Measurements from ENCODE around the gene SUPT20H. TPM values are rescaled to one million over a fixed set of nuclear protein-coding genes. Genes with fewer than 3 reads are reported as not detected.
A peak's percentile ranks its signal among the peaks of the same experiment; 100 is the strongest.

Gene SUPT20H
- total and polyA plus RNA-seq, 2 of the 13 experiments (the other 11 are each of a cell fraction or from before 2014, with no cell fraction given), result 35.0 to 63.6 TPM

DNA sequence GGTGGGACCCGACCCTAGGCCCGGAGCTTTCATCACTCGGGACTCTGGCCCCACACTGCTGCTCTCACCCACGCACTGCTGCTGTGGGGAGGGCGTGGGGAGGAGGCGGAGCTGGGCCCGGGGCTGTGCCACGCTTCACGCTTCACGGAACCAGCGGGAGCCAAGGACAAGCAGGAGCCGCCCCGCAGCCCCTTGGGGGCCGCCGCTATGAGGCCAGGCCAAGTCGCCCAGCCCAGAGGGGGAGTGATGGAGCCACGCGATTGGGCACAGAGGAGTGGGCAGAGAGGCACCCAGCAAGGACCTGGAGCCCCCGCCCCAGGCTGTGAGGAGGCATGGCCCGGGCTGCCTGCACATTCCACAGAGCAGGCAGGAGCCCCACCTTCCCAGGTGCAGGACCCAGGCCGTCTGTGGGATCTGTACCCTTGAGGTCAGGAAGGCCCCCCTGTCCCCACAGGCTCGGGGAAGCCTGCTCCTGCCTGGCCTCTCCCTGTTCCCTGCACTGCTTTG lies 10.2 kb upstream of the SUPT20H start:
- ATAC-seq (peak; percentile 79), DNase-seq (ENCODE audit: low spot score) (no peak), FAIRE-seq (no peak)
- BruUV-seq (replicated peaks), result no TSS peak
- Histone ChIP-seq H3K36me3 (replicated peaks in 1 of 2; ENCODE audit: control insufficient read depth in 1 of 2, insufficient read depth in 2 of 2, low read length in 2 of 2) (no peaks in the 10 kb centered on the region), H3K9ac (ENCODE audit: insufficient read depth, low read depth, low read length) (peak overlapping the region; percentile 26; the same call in 1 of the 2 replicates), H2AFZ (ENCODE audit: low read length) (no peak overlapping the region), H3K4me1 (ENCODE audit: insufficient read depth, low read length) (peaks cover 15% of the 10 kb centered on the region), H3K4me2 (ENCODE audit: low read depth, low read length) (peak overlapping the region; percentile 80), H3K27ac (ENCODE audit: extremely low read length, insufficient read depth, low read length) (no peak overlapping the region), H3K4me3 (replicated peaks in 1 of 3; ENCODE audit: insufficient read depth in 1 of 3, low read depth in 2 of 3, low read length in 3 of 3) (peak overlapping the region; percentile 35 to 72 (median 41)), H3K27me3 (ENCODE audit: control insufficient read depth in 1 of 2, insufficient read depth in 2 of 2, low read length in 2 of 2) (peaks cover 0 to 11% of the 10 kb centered on the region in 2 experiments; a peak in 1 of 5 replicates), H3K79me2 (ENCODE audit: insufficient read depth, low read length) (no peaks in the 10 kb centered on the region), H3K9me3 (ENCODE audit: low read length) (no peaks in the 10 kb centered on the region), H4K20me1 (ENCODE audit: insufficient read depth, low read length) (no peaks in the 10 kb centered on the region)
- CTCF ChIA-PET (ENCODE audit: low intra/inter-chr PET ratio, low total read pairs), result no interaction called here
- WGBS (ENCODE audit: low lambda C conversion rate), result no CpG with 5 or more reads among the region's 22 CpGs
- POLR2A ChIA-PET, result no interaction called here
- intact Hi-C loops (cut with micrococcal nuclease; ENCODE audit: unreplicated experiment) (loop anchor here (1.0 to 5.0 kb wide), 3 partner anchors 10 to 1513 kb away; partner anchors contain the start of genes ALG5 and SUPT20H), in situ Hi-C loops (cut with HindIII; ENCODE audit: extremely low pct_ligation_motif_present, low pct_unique_long_range_greater_than_20kb) (no loop called here)
- TF ChIP-seq KLF13 (CRISPR knock-in tag; IDR thresholded peaks at IDR 0.05) (no peak), PHF8 (CRISPR knock-in tag; IDR thresholded peaks at IDR 0.05) (peak; percentile 18; the same call in 1 of the 2 replicates), TBX2 (CRISPR knock-in tag; IDR thresholded peaks at IDR 0.05; ENCODE audit: borderline replicate concordance) (peak; percentile 35; the same call in 1 of the 2 replicates), ZFX (CRISPR knock-in tag; IDR thresholded peaks at IDR 0.05; ENCODE audit: low read depth) (peak; percentile 43), LCORL (IDR thresholded peaks at IDR 0.05) (no peak), LCORL (CRISPR knock-in tag; IDR thresholded peaks at IDR 0.05) (peak; percentile 26; the same call in 1 of the 2 replicates), ZNF564 (CRISPR knock-in tag; IDR thresholded peaks at IDR 0.05) (no peak), PHF20 (CRISPR knock-in tag; IDR thresholded peaks at IDR 0.05) (no peak)
- TF ChIP-seq, protein P1, sequence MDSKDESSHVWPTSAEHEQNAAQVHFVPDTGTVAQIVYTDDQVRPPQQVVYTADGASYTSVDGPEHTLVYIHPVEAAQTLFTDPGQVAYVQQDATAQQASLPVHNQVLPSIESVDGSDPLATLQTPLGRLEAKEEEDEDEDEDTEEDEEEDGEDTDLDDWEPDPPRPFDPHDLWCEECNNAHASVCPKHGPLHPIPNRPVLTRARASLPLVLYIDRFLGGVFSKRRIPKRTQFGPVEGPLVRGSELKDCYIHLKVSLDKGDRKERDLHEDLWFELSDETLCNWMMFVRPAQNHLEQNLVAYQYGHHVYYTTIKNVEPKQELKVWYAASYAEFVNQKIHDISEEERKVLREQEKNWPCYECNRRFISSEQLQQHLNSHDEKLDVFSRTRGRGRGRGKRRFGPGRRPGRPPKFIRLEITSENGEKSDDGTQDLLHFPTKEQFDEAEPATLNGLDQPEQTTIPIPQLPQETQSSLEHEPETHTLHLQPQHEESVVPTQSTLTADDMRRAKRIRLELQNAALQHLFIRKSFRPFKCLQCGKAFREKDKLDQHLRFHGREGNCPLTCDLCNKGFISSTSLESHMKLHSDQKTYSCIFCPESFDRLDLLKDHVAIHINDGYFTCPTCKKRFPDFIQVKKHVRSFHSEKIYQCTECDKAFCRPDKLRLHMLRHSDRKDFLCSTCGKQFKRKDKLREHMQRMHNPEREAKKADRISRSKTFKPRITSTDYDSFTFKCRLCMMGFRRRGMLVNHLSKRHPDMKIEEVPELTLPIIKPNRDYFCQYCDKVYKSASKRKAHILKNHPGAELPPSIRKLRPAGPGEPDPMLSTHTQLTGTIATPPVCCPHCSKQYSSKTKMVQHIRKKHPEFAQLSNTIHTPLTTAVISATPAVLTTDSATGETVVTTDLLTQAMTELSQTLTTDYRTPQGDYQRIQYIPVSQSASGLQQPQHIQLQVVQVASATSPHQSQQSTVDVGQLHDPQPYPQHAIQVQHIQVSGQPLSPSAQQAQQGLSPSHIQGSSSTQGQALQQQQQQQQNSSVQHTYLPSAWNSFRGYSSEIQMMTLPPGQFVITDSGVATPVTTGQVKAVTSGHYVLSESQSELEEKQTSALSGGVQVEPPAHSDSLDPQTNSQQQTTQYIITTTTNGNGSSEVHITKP (CRISPR knock-in tag; IDR thresholded peaks at IDR 0.05; ENCODE audit: low read depth), result peak; percentile 37; the same call in 1 of the 2 replicates
- TF ChIP-seq, protein P2, sequence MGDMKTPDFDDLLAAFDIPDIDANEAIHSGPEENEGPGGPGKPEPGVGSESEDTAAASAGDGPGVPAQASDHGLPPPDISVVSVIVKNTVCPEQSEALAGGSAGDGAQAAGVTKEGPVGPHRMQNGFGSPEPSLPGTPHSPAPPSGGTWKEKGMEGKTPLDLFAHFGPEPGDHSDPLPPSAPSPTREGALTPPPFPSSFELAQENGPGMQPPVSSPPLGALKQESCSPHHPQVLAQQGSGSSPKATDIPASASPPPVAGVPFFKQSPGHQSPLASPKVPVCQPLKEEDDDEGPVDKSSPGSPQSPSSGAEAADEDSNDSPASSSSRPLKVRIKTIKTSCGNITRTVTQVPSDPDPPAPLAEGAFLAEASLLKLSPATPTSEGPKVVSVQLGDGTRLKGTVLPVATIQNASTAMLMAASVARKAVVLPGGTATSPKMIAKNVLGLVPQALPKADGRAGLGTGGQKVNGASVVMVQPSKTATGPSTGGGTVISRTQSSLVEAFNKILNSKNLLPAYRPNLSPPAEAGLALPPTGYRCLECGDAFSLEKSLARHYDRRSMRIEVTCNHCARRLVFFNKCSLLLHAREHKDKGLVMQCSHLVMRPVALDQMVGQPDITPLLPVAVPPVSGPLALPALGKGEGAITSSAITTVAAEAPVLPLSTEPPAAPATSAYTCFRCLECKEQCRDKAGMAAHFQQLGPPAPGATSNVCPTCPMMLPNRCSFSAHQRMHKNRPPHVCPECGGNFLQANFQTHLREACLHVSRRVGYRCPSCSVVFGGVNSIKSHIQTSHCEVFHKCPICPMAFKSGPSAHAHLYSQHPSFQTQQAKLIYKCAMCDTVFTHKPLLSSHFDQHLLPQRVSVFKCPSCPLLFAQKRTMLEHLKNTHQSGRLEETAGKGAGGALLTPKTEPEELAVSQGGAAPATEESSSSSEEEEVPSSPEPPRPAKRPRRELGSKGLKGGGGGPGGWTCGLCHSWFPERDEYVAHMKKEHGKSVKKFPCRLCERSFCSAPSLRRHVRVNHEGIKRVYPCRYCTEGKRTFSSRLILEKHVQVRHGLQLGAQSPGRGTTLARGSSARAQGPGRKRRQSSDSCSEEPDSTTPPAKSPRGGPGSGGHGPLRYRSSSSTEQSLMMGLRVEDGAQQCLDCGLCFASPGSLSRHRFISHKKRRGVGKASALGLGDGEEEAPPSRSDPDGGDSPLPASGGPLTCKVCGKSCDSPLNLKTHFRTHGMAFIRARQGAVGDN (CRISPR knock-in tag; IDR thresholded peaks at IDR 0.05), result peak; percentile 57
- TF ChIP-seq, protein P3, sequence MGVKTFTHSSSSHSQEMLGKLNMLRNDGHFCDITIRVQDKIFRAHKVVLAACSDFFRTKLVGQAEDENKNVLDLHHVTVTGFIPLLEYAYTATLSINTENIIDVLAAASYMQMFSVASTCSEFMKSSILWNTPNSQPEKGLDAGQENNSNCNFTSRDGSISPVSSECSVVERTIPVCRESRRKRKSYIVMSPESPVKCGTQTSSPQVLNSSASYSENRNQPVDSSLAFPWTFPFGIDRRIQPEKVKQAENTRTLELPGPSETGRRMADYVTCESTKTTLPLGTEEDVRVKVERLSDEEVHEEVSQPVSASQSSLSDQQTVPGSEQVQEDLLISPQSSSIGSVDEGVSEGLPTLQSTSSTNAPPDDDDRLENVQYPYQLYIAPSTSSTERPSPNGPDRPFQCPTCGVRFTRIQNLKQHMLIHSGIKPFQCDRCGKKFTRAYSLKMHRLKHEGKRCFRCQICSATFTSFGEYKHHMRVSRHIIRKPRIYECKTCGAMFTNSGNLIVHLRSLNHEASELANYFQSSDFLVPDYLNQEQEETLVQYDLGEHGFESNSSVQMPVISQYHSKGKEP (CRISPR knock-in tag; IDR thresholded peaks at IDR 0.05), result no peak
- TF ChIP-seq, protein P4, sequence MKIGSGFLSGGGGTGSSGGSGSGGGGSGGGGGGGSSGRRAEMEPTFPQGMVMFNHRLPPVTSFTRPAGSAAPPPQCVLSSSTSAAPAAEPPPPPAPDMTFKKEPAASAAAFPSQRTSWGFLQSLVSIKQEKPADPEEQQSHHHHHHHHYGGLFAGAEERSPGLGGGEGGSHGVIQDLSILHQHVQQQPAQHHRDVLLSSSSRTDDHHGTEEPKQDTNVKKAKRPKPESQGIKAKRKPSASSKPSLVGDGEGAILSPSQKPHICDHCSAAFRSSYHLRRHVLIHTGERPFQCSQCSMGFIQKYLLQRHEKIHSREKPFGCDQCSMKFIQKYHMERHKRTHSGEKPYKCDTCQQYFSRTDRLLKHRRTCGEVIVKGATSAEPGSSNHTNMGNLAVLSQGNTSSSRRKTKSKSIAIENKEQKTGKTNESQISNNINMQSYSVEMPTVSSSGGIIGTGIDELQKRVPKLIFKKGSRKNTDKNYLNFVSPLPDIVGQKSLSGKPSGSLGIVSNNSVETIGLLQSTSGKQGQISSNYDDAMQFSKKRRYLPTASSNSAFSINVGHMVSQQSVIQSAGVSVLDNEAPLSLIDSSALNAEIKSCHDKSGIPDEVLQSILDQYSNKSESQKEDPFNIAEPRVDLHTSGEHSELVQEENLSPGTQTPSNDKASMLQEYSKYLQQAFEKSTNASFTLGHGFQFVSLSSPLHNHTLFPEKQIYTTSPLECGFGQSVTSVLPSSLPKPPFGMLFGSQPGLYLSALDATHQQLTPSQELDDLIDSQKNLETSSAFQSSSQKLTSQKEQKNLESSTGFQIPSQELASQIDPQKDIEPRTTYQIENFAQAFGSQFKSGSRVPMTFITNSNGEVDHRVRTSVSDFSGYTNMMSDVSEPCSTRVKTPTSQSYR (CRISPR knock-in tag; IDR thresholded peaks at IDR 0.05; ENCODE audit: borderline replicate concordance), result no peak
